IMR-90 (cell line): ENCODE measurements around the gene MYL4. TPM values are rescaled to one million over a fixed set of nuclear protein-coding genes. Genes with fewer than 3 reads are reported as not detected.

ENCODE experiments used
- ATAC-seq: fragments of 200-7000 bp; cut with Tn5 transposase; 2 replicates; pipeline ENCODE4 v1.9.1; 2020; ENCODE audit warnings: low read depth, mild to moderate bottlenecking, moderate library complexity
- BruUV-seq: library from RNA; stranded (reverse); fragments of 400-500 nt; replicated peaks from 2 replicates; lab custom pipeline; 2021; lab: Mats Ljungman, UMichigan
- CTCF ChIA-PET: fragments of 300-600 bp; formaldehyde crosslinking; extraction: SDS; loops from one replicate; lab custom pipeline; 2021; ENCODE audit warnings: antibody characterized with exemption; lab: Yijun Ruan, JAX
- POLR2A ChIA-PET: fragments of 300-600 bp; sonication (Branson Sonifier 250); formaldehyde crosslinking; loops from one replicate; lab custom pipeline; 2022; ENCODE audit warnings: antibody characterized with exemption; ENCODE audit not compliant: unreplicated experiment; lab: Charles Lee
- DNase-seq: peaks from one replicate; pipeline ENCODE4 v3.0.0; 2013
- H2AFZ ChIP-seq: replicated peaks from 2 replicates; pipeline ENCODE3; 2013; ENCODE audit warnings: low read length, mild to moderate bottlenecking; ENCODE audit not compliant: poor library complexity
- H2AK5ac ChIP-seq: 2 replicates; pipeline ENCODE4 v1.6.1; 2013; ENCODE audit warnings: low read depth, low read length, inconsistent platforms
- H2AK9ac ChIP-seq: replicated peaks from 2 replicates; pipeline ENCODE3; 2013; ENCODE audit warnings: mild to moderate bottlenecking, low read depth, low read length, moderate library complexity; ENCODE audit not compliant: poor library complexity
- H2BK120ac ChIP-seq: 2 replicates; pipeline ENCODE4 v1.6.1; 2013; ENCODE audit warnings: low read depth, low read length, inconsistent platforms
- H2BK15ac ChIP-seq: 3 replicates; pipeline ENCODE4 v1.6.1; 2013; ENCODE audit warnings: low read depth, low read length, inconsistent platforms
- H2BK20ac ChIP-seq: 2 replicates; pipeline ENCODE4 v1.6.1; 2013; ENCODE audit warnings: low read depth, mild to moderate bottlenecking, inconsistent platforms, low read length, moderate library complexity
- H2BK5ac ChIP-seq: 2 replicates; pipeline ENCODE4 v1.6.1; 2013; ENCODE audit warnings: mild to moderate bottlenecking, low read depth, low read length, inconsistent platforms; ENCODE audit not compliant: poor library complexity, severe bottlenecking
- H3K14ac ChIP-seq: replicated peaks from 2 replicates; pipeline ENCODE4 v1.6.1; 2013; ENCODE audit warnings: low read depth, low read length, inconsistent platforms
- H3K18ac ChIP-seq: 2 replicates; pipeline ENCODE4 v1.6.1; 2013; ENCODE audit warnings: low read depth, low read length, control low read depth
- H3K23ac ChIP-seq: 2 replicates; pipeline ENCODE4 v1.6.1; 2013; ENCODE audit warnings: low read depth, low read length, inconsistent platforms
- H3K27ac ChIP-seq: 2 replicates; pipeline ENCODE4 v1.5.1; 2013; ENCODE audit warnings: mild to moderate bottlenecking, control low read depth, low read length; ENCODE audit not compliant: insufficient read depth
- H3K27me3 ChIP-seq: 2 replicates; pipeline ENCODE4 v1.6.1; 2013; ENCODE audit warnings: low read length; ENCODE audit not compliant: control insufficient read depth, insufficient read depth
- H3K36me3 ChIP-seq: 2 replicates; pipeline ENCODE4 v1.6.1; 2013; ENCODE audit warnings: low read length, mixed read lengths; ENCODE audit not compliant: control insufficient read depth, insufficient read depth
- H3K4ac ChIP-seq: 2 replicates; pipeline ENCODE4 v1.6.1; 2013; ENCODE audit warnings: low read depth, low read length, inconsistent platforms
- H3K4me1 ChIP-seq: 2 replicates; pipeline ENCODE4 v1.6.1; 2013; ENCODE audit warnings: low read length, mixed read lengths; ENCODE audit not compliant: control insufficient read depth, insufficient read depth
- H3K4me2 ChIP-seq: 2 replicates; pipeline ENCODE4 v1.6.1; 2013; ENCODE audit warnings: low read depth, mild to moderate bottlenecking, control low read depth, low read length, moderate library complexity
- H3K4me3 ChIP-seq: 2 replicates; pipeline ENCODE4 v1.5.1; 2013; ENCODE audit warnings: low read depth, mild to moderate bottlenecking, control low read depth, low read length, moderate library complexity; ENCODE audit not compliant: insufficient read depth
- H3K56ac ChIP-seq: 2 replicates; pipeline ENCODE4 v1.6.1; 2013; ENCODE audit warnings: low read length, inconsistent platforms; ENCODE audit not compliant: insufficient read depth; ENCODE audit errors: extremely low read depth
- H3K79me1 ChIP-seq, 2 experiments: 2 replicates each; pipeline ENCODE4 v1.6.1; 2013; ENCODE audit warnings: low read length in 2 of 2, inconsistent platforms in 1 of 2, low read depth in 1 of 2
- H3K9ac ChIP-seq: 2 replicates; pipeline ENCODE4 v1.6.1; 2013; ENCODE audit warnings: low read depth, low read length, control low read depth
- H3K9me1 ChIP-seq: 2 replicates; pipeline ENCODE4 v1.6.1; 2013; ENCODE audit warnings: low read length, inconsistent platforms; ENCODE audit not compliant: insufficient read depth
- H3K9me3 ChIP-seq: 2 replicates; pipeline ENCODE4 v1.6.1; 2013; ENCODE audit warnings: low read length; ENCODE audit not compliant: control insufficient read depth, insufficient read depth
- H4K20me1 ChIP-seq: 2 replicates; pipeline ENCODE4 v1.6.1; 2013; ENCODE audit warnings: low read length, inconsistent platforms; ENCODE audit not compliant: insufficient read depth
- H4K5ac ChIP-seq: 2 replicates; pipeline ENCODE4 v1.6.1; 2013; ENCODE audit warnings: mild to moderate bottlenecking, low read depth, low read length, control low read depth
- H4K8ac ChIP-seq, 2 experiments: 2 replicates each; pipeline ENCODE4 v1.6.1; 2013; ENCODE audit warnings: low read depth in 2 of 2, low read length in 2 of 2, control low read depth in 1 of 2, inconsistent platforms in 1 of 2
- H4K91ac ChIP-seq: 2 replicates; pipeline ENCODE4 v1.6.1; 2013; ENCODE audit warnings: low read depth, low read length, inconsistent platforms; ENCODE audit not compliant: insufficient read depth
- RFX5 ChIP-seq: IDR thresholded peaks from 2 replicates; pipeline ENCODE4 v1.8.0; 2012; ENCODE audit warnings: low read depth, mild to moderate bottlenecking, low read length, moderate library complexity
- USF2 ChIP-seq: fragments of 150-350 bp; IDR thresholded peaks from 2 replicates; pipeline ENCODE4 v1.6.1; 2017; ENCODE audit warnings: mild to moderate bottlenecking, antibody characterized with exemption, low read length, low read depth
- WGBS, 2 experiments: methylation state at CpG; one replicate each; pipeline versions ENCODE4 v1.1.5 to v1.1.7; 2013; ENCODE audit warnings: missing lambda C conversion rate in 2 of 2; ENCODE audit not compliant: insufficient read length in 1 of 2; ENCODE audit errors: extremely low coverage in 2 of 2; 5-methylcytosine and 5-hydroxymethylcytosine counted together
- dilution Hi-C: fragments of 300-500 bp; cut with HindIII; formaldehyde crosslinking; loops from one replicate; pipeline ENCODE4 v1.14.3; 2018; ENCODE audit warnings: low sequenced_read_pairs; ENCODE audit not compliant: unreplicated experiment
- in situ Hi-C: fragments of 300-500 bp; cut with MboI; formaldehyde crosslinking; loops from 3 replicates; pipeline ENCODE4 v1.14.3; 2019; ENCODE audit warnings: low sequenced_read_pairs, inconsistent platforms, mixed read lengths
- intact Hi-C: fragments of 100-400 bp; cut with micrococcal nuclease; formaldehyde crosslinking; loops from 2 replicates; pipeline ENCODE4 v1.10.0; 2022
- polyA plus RNA-seq, 3 experiments: library from polyadenylated mRNA; depleted of rRNA; stranded (reverse); fragments of >200 nt; gene quantifications; 2 replicates each; pipeline ENCODE4 v1.2.3, GENCODE V29; 2012; ENCODE audit warnings: low replicate concordance in 1 of 3
- total RNA-seq: library from RNA; depleted of rRNA; stranded (reverse); fragments of >200 nt; gene quantifications from 2 replicates; pipeline ENCODE4 v1.2.3, GENCODE V29; 2012

MYL4 gene
- total and polyA plus RNA-seq, 2 of the 4 experiments (the other 2 are of a cell fraction): not detected

GRCh38 chr17:47237841-47238240 lies 28.7 kb downstream of the MYL4 start:
- dilution Hi-C loops: no loop called here
- Histone ChIP-seq H3K9ac (no peak overlapping the region), H3K4me3 (no peak overlapping the region), H4K91ac (no peak overlapping the region), H2AFZ (no peak overlapping the region), H2BK120ac (peak overlapping the region; percentile 3), H3K14ac (no peak overlapping the region), H3K18ac (no peak overlapping the region), H2BK15ac (0 out of 3 replicates have a peak overlapping the region, but pooled peaks have one; percentile 6), H2BK20ac (no peak overlapping the region), H3K23ac (no peak overlapping the region), H3K56ac (no peak overlapping the region), H4K20me1 (no peaks in the 10 kb centered on the region), H4K5ac (no peak overlapping the region), H3K4me1 (peaks cover 12% of the 10 kb centered on the region), H3K36me3 (no peaks in the 10 kb centered on the region), H3K4me2 (no peak overlapping the region), H3K4ac (0 out of 2 replicates have a peak overlapping the region, but pooled peaks have one; percentile 6), H3K9me1 (peaks cover 16% of the 10 kb centered on the region), H3K27me3 (no peaks in the 10 kb centered on the region), H3K79me1 (no peaks in the 10 kb centered on the region; a peak in 1 of 4 replicates), H3K9me3 (no peaks in the 10 kb centered on the region; the same call in 1 of the 2 replicates), H4K8ac (no peak overlapping the region), H3K27ac (no peak overlapping the region; the same call in 1 of the 2 replicates), H2BK5ac (peak overlapping the region; percentile 31), H2AK9ac (no peak overlapping the region), H2AK5ac (peak overlapping the region; percentile 77; the same call in 1 of the 2 replicates)
- no peak for TF ChIP-seq RFX5
- TF ChIP-seq USF2: no peak
- DNase-seq (no peak), ATAC-seq (no peak)
- ChIA-PET POLR2A (no interaction called here), CTCF (no interaction called here)
- WGBS, 2 experiments: 100% methylated on average over 1 of the region's 7 CpGs; no CpG with 5 or more reads in 1 of the 2 experiments
- intact Hi-C loops: no loop called here
- in situ Hi-C loops: no loop called here
- BruUV-seq: no TSS peak
